ENCODE data around the gene CNST.

- TF ChIP-seq CTCF (IDR thresholded peaks at IDR 0.05) (no peak), EP300 (IDR thresholded peaks at IDR 0.05) (no peak)
Observed at GRCh38 chr1:246642719-246643118, 76.5 kb downstream of the CNST start.

All from gastroesophageal sphincter (tissue), 3 donors.